Measurements from ENCODE around the gene CPT1C.
A peak's percentile ranks its signal among the peaks of the same experiment; 100 is the strongest.

CPT1C gene

GRCh38 chr19:49758292-49758691, 67.4 kb downstream of the CPT1C start:
- DNase-seq (ENCODE audit: low read depth) = peak; percentile 72

- DNase-seq (ENCODE audit: low read depth) = no peak
These were observed 70.3 kb downstream of the CPT1C start for GRCh38 chr19:49761249-49761624.

- peak; percentile 21 for DNase-seq (ENCODE audit: low read depth)
These were observed 70.9 kb downstream of the CPT1C start for GRCh38 chr19:49761625-49762311.

- no peak for DNase-seq (ENCODE audit: low read depth)
These were observed 72.3 kb downstream of the CPT1C start, which contains the start of gene TSKS for GRCh38 chr19:49763230-49763629. TSS of gene TSKS (minus strand) at chr19:49763306. CDS start at chr19:49763247, 59 bp downstream.
